Left kidney (tissue), 2 donors: ENCODE measurements around the gene SEC14L3. TPM values are rescaled to one million over a fixed set of nuclear protein-coding genes. Genes with fewer than 3 reads are reported as not detected.

Experiments used
- DNase-seq: peaks from one replicate; pipeline ENCODE4 v3.0.0-alpha.2; 2013
- polyA plus RNA-seq: library from polyadenylated mRNA; unstranded; fragments of 120-200 nt; gene quantifications from one replicate; pipeline ENCODE4 v1.2.1, GENCODE V29; 2013; ENCODE audit not compliant: insufficient read length

The SEC14L3 gene
- polyA plus RNA-seq, 1 donor, result not detected

GRCh38 chr22:30422481-30423300 lies 49.1 kb downstream of the SEC14L3 start:
- no peak for DNase-seq

DNA sequence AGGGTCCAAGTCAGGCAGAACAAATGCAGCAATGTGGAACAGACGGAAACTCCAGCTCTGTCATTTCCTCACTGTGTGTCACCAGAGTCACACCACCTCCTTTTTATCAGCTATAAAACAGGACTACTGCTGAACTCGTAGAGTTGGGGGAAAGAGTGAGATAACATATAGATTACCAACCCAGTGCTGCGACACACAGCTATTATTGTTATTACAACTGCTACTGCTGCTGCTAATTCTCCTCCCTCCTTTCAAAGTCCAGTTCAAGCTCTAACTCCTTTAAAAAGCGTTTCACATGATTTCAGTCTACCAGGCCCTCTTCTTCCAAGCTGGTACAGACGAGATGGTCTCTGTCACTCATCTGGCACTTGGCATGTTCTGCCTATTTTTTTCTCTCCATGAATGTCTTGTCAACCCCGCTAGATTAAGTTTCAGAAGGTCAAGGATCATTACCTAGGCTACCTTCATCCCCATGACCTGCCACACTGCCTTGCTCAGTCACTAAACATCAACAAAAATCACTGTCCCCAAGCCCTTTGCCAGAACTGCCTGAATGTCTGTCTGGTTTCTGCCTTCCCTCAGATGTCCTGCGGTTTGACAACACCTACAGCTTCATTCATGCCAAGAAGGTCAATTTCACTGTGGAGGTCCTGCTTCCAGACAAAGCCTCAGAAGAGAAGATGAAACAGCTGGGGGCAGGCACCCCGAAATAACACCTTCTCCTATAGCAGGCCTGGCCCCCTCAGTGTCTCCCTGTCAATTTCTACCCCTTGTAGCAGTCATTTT lies 49.9 kb downstream of the SEC14L3 start:
- DNase-seq, result no peak

GRCh38 chr22:30420347-30421125 lies 51.3 kb downstream of the SEC14L3 start:
- DNase-seq, result no peak

- DNase-seq, result no peak
Observed at GRCh38 chr22:30416837-30417236, 55.0 kb downstream of the SEC14L3 start.

- DNase-seq, result no peak
Observed at GRCh38 chr22:30416403-30416802, 55.4 kb downstream of the SEC14L3 start.

DNA sequence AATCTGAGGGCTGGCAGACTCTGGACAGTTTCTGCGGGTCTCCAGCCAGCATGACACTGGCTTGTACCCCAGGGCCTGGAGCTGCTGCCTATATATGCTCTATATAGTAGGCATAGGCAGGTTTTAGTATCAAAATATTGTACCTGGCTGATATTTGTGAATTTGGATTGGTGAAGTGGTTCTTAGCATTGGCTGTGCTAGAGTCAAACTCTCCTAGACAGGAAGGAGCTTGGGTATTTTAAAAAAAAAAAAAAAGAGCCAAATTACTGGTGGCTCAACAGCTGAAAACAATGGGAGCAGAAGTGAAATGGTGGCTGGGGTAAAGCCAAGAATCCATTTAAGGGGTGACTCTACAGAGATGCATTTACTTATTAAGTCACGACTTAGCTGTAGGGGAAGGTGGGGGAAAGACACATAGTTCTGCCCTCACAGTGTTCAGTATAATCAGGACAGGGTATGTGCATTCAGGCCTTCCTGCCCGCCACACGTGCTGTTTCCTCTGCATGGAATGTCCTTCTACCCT lies 57.2 kb downstream of the SEC14L3 start:
- DNase-seq, result no peak

DNA sequence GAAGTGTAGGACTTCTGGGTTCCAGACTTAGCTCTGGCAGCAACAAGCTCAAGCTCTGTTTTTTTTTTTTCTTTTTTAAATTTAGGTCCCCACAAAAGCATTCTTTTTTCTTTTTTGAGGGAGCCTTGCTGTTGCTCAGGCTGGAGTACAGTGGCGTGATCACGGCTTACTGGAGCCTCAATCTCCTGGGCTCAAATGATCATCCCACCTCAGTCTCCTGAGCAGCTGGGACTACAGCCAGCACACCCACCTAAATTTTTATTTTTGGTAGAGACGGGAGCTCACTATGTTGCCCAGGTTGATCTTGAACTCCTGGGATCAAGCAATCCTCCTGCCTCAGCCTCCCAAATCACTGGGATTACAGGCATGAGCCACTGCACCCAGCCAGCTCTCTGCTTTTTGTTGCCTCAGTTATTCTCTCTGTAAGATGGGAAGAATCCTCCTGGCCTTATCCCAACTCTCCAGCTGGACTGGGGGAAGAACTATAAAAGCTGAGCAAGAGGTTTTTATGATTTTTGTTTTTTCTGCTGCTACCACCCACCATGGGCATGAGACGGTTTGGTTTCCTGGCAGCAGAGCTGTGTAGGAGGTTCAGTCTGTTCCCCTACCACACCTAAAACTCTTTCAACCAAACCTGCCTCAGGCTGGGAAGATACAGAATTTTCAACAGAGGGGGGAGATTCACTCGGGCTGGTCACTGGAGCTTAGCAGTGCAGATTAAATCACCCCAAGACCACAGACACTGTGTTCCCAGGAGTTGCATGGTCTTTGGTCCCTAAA lies 57.9 kb downstream of the SEC14L3 start:
- DNase-seq, result no peak

- DNase-seq, result no peak
Observed at GRCh38 chr22:30413001-30413400, 58.8 kb downstream of the SEC14L3 start.

- DNase-seq, result no peak
Observed at GRCh38 chr22:30411780-30412179, 60.0 kb downstream of the SEC14L3 start.

Other genes with a start within 250 kb of the SEC14L3 start
- 1.6 TPM for gene LIF, start 225.3 kb downstream of the SEC14L3 start, polyA plus RNA-seq
- not detected for gene OSM, start 205.2 kb downstream of the SEC14L3 start, polyA plus RNA-seq
- gene CASTOR1, start 182.5 kb downstream of the SEC14L3 start, polyA plus RNA-seq, result 8.3 TPM
- 12.9 TPM for gene TBC1D10A, start 145.1 kb downstream of the SEC14L3 start, polyA plus RNA-seq
- gene SF3A1, start 115.1 kb downstream of the SEC14L3 start, polyA plus RNA-seq, result 134 TPM
- gene CCDC157, start 115.0 kb downstream of the SEC14L3 start, polyA plus RNA-seq, result 5.5 TPM
- 22.2 TPM for gene RNF215, start 84.6 kb downstream of the SEC14L3 start, polyA plus RNA-seq
- gene SEC14L2, start 75.0 kb downstream of the SEC14L3 start, polyA plus RNA-seq, result 7.0 TPM
- gene MTFP1, start 46.2 kb downstream of the SEC14L3 start, polyA plus RNA-seq, result 7.8 TPM
- gene SEC14L4, start 33.7 kb upstream of the SEC14L3 start, polyA plus RNA-seq, result 1.1 TPM
- 11.4 TPM for gene SEC14L6, start 74.7 kb upstream of the SEC14L3 start, polyA plus RNA-seq
- 23.8 TPM for gene GAL3ST1, start 102.6 kb upstream of the SEC14L3 start, polyA plus RNA-seq
- gene PES1, start 119.9 kb upstream of the SEC14L3 start, polyA plus RNA-seq, result 73.1 TPM
- 65.2 TPM for gene TCN2, start 135.2 kb upstream of the SEC14L3 start, polyA plus RNA-seq
- gene SLC35E4, start 163.8 kb upstream of the SEC14L3 start, polyA plus RNA-seq, result 1.3 TPM
- gene DUSP18, start 195.9 kb upstream of the SEC14L3 start, polyA plus RNA-seq, result 10.3 TPM
- gene OSBP2, start 222.9 kb upstream of the SEC14L3 start, polyA plus RNA-seq, result 5.5 TPM